ENCODE measurements around the gene HECW1.
A peak's percentile ranks its signal among the peaks of the same experiment; 100 is the strongest.

The HECW1 gene

GRCh38 chr7:43196379-43196778, 83.9 kb downstream of the HECW1 start:
- CTCF ChIA-PET = no interaction called here
- TF ChIP-seq ZNF530 (tag by site-specific recombination; IDR thresholded peaks at IDR 0.05; ENCODE audit: low read depth) (no peak), ZNF112 (tag by site-specific recombination; IDR thresholded peaks at IDR 0.05) (no peak), PRDM10 (tag by site-specific recombination; IDR thresholded peaks at IDR 0.05) (0 out of 2 replicates have a peak, but pooled peaks have one; percentile 52), SCRT2 (tag by site-specific recombination; IDR thresholded peaks at IDR 0.05) (peak; percentile 82), EGR2 (tag by site-specific recombination; IDR thresholded peaks at IDR 0.05; ENCODE audit: low read depth) (no peak), ZNF449 (tag by site-specific recombination; IDR thresholded peaks at IDR 0.05) (no peak), REPIN1 (tag by site-specific recombination; IDR thresholded peaks at IDR 0.05; ENCODE audit: low read depth) (no peak), PBX3 (CRISPR knock-in tag; IDR thresholded peaks at IDR 0.05) (no peak), ZNF660 (tag by site-specific recombination; IDR thresholded peaks at IDR 0.05) (peak; percentile 63)
- no peaks in the 10 kb centered on the region for H3K36me3 ChIP-seq (ENCODE audit: control insufficient read depth in 2 of 2, insufficient read depth in 1 of 2, low read length in 2 of 2)

GRCh38 chr7:43198016-43198415, 85.6 kb downstream of the HECW1 start:
- no peak overlapping the region for H3K27ac ChIP-seq (ENCODE audit: extremely low read depth, low read depth, low read length)
- H3K4me3 ChIP-seq (ENCODE audit: low read depth, low read length) = no peak overlapping the region
- ChIA-PET POLR2A (no interaction called here), CTCF (no interaction called here)
- no peaks in the 10 kb centered on the region for H3K36me3 ChIP-seq (ENCODE audit: control insufficient read depth in 2 of 2, insufficient read depth in 1 of 2, low read length in 2 of 2)
- H3K9me3 ChIP-seq (ENCODE audit: control insufficient read depth, insufficient read depth, low read depth, low read length) = no peaks in the 10 kb centered on the region
- no peaks in the 10 kb centered on the region for H3K4me1 ChIP-seq (ENCODE audit: control insufficient read depth, insufficient read depth, low read length)
- TF ChIP-seq PATZ1 (tag by site-specific recombination; IDR thresholded peaks at IDR 0.05) (no peak), EGR2 (tag by site-specific recombination; IDR thresholded peaks at IDR 0.05; ENCODE audit: low read depth) (peak; percentile 61; the same call in 1 of the 2 replicates), SALL2 (tag by site-specific recombination; IDR thresholded peaks at IDR 0.05; ENCODE audit: borderline replicate concordance) (0 out of 2 replicates have a peak, but pooled peaks have one; percentile 13), INSM2 (tag by site-specific recombination; IDR thresholded peaks at IDR 0.05) (no peak), ZSCAN4 (tag by site-specific recombination; IDR thresholded peaks at IDR 0.05) (peak; percentile 54), HIC1 (tag by site-specific recombination; IDR thresholded peaks at IDR 0.05) (no peak), OSR2 (tag by site-specific recombination; IDR thresholded peaks at IDR 0.05) (no peak), ZNF621 (tag by site-specific recombination; IDR thresholded peaks at IDR 0.05) (no peak)

More at GRCh38 chr7:43196379-43196778, 83.9 kb downstream of the HECW1 start:
- no peak overlapping the region for H3K27ac ChIP-seq (ENCODE audit: extremely low read depth, low read depth, low read length)
- no peaks in the 10 kb centered on the region for H3K4me1 ChIP-seq (ENCODE audit: control insufficient read depth, insufficient read depth, low read length)
- no peaks in the 10 kb centered on the region for H3K9me3 ChIP-seq (ENCODE audit: control insufficient read depth, insufficient read depth, low read depth, low read length)
- POLR2A ChIA-PET = no interaction called here
- no peak overlapping the region for H3K4me3 ChIP-seq (ENCODE audit: low read depth, low read length)
